Loucy (cell line): ENCODE results near the gene ZNF341.

Source experiments
- H2AFZ ChIP-seq: fragments of 200-600 bp; sonication (generic); 2 replicates; pipeline ENCODE4 v1.6.0; 2016; ENCODE audit warnings: antibody characterized with exemption, mild to moderate bottlenecking, low read length, moderate library complexity
- H3F3A ChIP-seq: fragments of 200-600 bp; 2 replicates; pipeline ENCODE4 v1.6.0; 2016; ENCODE audit warnings: antibody characterized with exemption, low read depth, mild to moderate bottlenecking
- H3K27me3 ChIP-seq: fragments of 200-600 bp; sonication (generic); 2 replicates; pipeline ENCODE4 v1.6.1; 2014; ENCODE audit warnings: low read length, mild to moderate bottlenecking; ENCODE audit not compliant: insufficient read depth, poor library complexity, severe bottlenecking
- H3K36me3 ChIP-seq: fragments of 200-600 bp; sonication (generic); 2 replicates; pipeline ENCODE4 v1.6.1; 2016; ENCODE audit warnings: low read length; ENCODE audit not compliant: insufficient read depth
- H3K4me1 ChIP-seq: fragments of 200-600 bp; sonication (generic); 2 replicates; pipeline ENCODE4 v1.5.1; 2014; ENCODE audit warnings: low read length, mild to moderate bottlenecking; ENCODE audit not compliant: insufficient read depth, poor library complexity, severe bottlenecking
- H3K4me2 ChIP-seq: fragments of 200-600 bp; sonication (generic); 2 replicates; pipeline ENCODE4 v1.6.0; 2014; ENCODE audit warnings: antibody characterized with exemption, low read length, low read depth, mild to moderate bottlenecking; ENCODE audit not compliant: poor library complexity, severe bottlenecking
- H3K4me3 ChIP-seq: fragments of 200-600 bp; sonication (generic); 2 replicates; pipeline ENCODE4 v1.5.1; 2014; ENCODE audit warnings: low read length, mild to moderate bottlenecking, mixed read lengths; ENCODE audit not compliant: poor library complexity, severe bottlenecking
- H3K79me2 ChIP-seq: fragments of 200-600 bp; sonication (generic); 2 replicates; pipeline ENCODE4 v1.6.1; 2014; ENCODE audit warnings: low read length; ENCODE audit not compliant: insufficient read depth
- H3K9ac ChIP-seq: fragments of 200-600 bp; sonication (generic); 2 replicates; pipeline ENCODE4 v1.6.0; 2014; ENCODE audit warnings: mild to moderate bottlenecking, low read depth, low read length, moderate library complexity; ENCODE audit not compliant: poor library complexity, severe bottlenecking
- H3K9me2 ChIP-seq: fragments of 200-600 bp; sonication (generic); replicated peaks from 2 replicates; pipeline ENCODE4 v1.6.1; 2016; ENCODE audit warnings: low read depth, low read length, mixed read lengths
- H3K9me3 ChIP-seq: fragments of 200-600 bp; sonication (generic); 2 replicates; pipeline ENCODE4 v1.6.1; 2014; ENCODE audit warnings: mild to moderate bottlenecking, antibody characterized with exemption, low read length, low read depth; ENCODE audit not compliant: insufficient read depth
- H4K20me1 ChIP-seq: fragments of 200-600 bp; sonication (generic); 2 replicates; pipeline ENCODE4 v1.6.0; 2014; ENCODE audit warnings: antibody characterized with exemption, low read length, mild to moderate bottlenecking; ENCODE audit not compliant: insufficient read depth, poor library complexity, severe bottlenecking
- EZH2phosphoT487 ChIP-seq: fragments of 200-600 bp; IDR thresholded peaks from 2 replicates; pipeline ENCODE4 v1.6.1; 2018; ENCODE audit warnings: antibody characterized with exemption, mild to moderate bottlenecking, moderate library complexity, borderline replicate concordance
- TF ChIP-seq, protein P1 (sequence below): fragments of 200-600 bp; sonication (generic); conservative IDR thresholded peaks from 2 replicates; pipeline ENCODE4 v1.5.1; 2014; ENCODE audit warnings: mild to moderate bottlenecking, antibody characterized with exemption, low read length

The ZNF341 gene

DNA sequence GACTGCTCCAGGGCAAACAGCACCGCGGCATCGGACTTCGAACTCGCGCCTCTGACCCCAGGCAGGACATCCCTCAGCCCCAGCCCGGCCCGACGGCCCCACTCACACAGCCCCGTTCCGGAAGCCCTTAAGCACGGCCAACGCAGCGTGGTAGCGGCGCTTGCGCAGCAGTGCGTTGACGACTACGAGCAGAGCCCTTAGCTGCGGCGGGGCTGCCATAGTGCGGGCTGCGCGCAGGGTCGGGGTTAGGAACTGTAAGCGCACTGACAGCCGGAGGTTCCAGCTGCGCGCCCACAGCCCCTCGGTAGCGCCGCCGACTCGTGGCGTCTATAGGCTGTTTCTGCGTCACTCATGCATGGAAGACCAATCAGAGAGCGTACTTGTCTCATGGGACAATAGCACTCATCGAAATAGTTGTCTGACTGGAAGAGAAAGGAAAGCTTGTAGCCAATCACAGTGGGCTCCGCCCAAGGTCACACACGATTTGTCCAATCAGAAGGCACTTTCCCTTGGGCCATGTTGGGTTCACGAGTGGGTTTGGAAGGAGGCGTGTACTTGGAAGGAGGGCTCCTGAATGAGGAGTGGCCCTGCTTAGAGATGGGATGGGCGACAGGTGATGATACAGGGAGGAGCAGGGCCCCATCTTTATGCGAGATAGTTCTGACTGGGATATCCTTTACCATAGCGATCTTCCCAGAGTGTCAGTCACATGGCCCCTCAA is 11.6 kb upstream of the ZNF341 start, which contains the start of gene PXMP4:
Gene PXMP4, minus strand, starts transcription at position 322 of the 721 bp plus-strand sequence. Its CDS starts 103 bp downstream, at position 219.
- Histone ChIP-seq H2AFZ (peak within 1 kb of the TSS; percentile 97), H3F3A (no peaks in the 10 kb centered on the region), H3K4me3 (peak within 1 kb of the TSS; percentile 91), H3K9ac (peak within 1 kb of the TSS; percentile 84), H3K4me2 (peak within 1 kb of the TSS; percentile 94), H3K9me3 (no peaks in the 10 kb centered on the region), H3K9me2 (no peaks in the 10 kb centered on the region), H3K36me3 (no peaks in the 10 kb centered on the region), H3K79me2 (peaks cover 25% of the 10 kb centered on the region), H4K20me1 (no peaks in the 10 kb centered on the region), H3K27me3 (no peaks in the 10 kb centered on the region), H3K4me1 (peaks cover 14% of the 10 kb centered on the region)
- TF ChIP-seq, protein P1, sequence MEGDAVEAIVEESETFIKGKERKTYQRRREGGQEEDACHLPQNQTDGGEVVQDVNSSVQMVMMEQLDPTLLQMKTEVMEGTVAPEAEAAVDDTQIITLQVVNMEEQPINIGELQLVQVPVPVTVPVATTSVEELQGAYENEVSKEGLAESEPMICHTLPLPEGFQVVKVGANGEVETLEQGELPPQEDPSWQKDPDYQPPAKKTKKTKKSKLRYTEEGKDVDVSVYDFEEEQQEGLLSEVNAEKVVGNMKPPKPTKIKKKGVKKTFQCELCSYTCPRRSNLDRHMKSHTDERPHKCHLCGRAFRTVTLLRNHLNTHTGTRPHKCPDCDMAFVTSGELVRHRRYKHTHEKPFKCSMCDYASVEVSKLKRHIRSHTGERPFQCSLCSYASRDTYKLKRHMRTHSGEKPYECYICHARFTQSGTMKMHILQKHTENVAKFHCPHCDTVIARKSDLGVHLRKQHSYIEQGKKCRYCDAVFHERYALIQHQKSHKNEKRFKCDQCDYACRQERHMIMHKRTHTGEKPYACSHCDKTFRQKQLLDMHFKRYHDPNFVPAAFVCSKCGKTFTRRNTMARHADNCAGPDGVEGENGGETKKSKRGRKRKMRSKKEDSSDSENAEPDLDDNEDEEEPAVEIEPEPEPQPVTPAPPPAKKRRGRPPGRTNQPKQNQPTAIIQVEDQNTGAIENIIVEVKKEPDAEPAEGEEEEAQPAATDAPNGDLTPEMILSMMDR: no peak
- no peak for TF ChIP-seq EZH2phosphoT487

DNA sequence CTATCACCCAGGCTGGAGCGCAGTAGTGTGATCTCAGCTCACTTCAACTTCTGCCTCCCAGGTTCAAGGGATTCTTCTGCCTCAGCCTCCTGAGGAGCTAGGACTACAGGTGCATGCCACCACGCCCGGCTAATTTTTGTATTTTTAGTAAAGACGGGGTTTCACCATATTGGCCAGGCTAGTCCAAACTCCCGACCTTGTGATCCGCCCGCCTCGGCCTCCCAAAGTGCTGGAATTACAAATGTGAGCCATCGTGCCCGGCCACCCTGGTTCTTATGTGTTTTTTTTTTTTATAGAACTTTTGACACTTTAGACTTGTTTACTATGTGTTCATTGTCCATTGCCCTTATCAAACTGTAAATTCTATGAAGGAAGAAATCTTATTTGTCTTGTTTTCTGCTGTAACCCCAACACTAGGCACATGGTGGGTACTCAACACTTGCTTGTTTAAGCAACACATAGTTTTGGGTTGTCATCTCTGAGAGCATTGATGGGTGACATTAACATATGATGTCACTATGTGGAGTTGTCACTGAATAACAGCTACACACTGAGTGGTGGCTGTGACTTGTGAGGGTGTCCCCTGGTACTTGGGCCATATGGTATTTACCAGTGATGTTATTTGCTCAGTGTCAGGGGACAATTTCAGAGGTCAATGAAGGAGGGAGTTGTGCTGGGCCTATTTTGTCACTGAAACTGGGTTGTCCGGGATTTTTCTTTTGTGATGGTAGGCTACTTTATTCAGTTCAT is 10.2 kb upstream of the ZNF341 start:
- Histone ChIP-seq H3K4me3 (no peak overlapping the region), H3K36me3 (no peaks in the 10 kb centered on the region), H3F3A (no peaks in the 10 kb centered on the region), H3K9ac (no peak overlapping the region), H3K79me2 (peaks cover 23% of the 10 kb centered on the region), H3K9me3 (no peaks in the 10 kb centered on the region), H3K4me1 (peaks cover 12% of the 10 kb centered on the region), H3K27me3 (no peaks in the 10 kb centered on the region), H3K9me2 (no peaks in the 10 kb centered on the region), H2AFZ (no peak overlapping the region), H4K20me1 (no peaks in the 10 kb centered on the region), H3K4me2 (no peak overlapping the region)
- no peak for TF ChIP-seq EZH2phosphoT487
- TF ChIP-seq, protein P1: no peak

DNA sequence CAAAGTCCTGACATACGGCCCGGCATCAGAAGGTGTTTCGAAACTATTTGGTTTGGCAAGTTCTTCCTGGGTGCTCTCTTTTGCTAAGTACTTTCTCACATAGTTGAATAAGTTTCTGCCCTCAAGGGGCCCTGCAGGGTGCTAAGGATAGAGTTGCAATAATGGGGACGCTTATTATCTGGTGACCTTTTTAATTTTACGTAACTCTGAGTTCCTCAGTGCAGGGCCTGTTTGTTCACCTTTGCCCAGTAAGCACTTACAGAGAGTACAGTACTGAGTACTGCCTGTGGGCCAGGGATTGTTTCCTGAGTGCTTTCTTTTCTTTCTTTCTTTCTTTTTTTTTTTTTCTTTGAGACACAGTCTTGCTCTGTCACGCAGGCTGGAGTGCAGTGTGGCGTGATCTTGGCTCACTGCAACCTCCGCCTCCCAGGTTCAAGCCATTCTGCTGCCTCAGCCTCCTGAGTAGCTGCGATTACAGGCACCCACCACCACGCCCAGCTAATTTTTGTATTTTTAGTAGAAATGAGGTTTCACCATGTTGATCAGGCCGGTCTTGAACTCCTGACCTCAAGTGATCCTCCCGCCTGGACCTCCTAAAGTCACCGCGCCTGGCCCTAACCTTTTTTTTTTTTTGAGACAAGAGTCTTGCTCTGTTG is 7.2 kb upstream of the ZNF341 start:
- no peaks in the 10 kb centered on the region for H3K27me3 ChIP-seq
- no peak overlapping the region for H3K4me2 ChIP-seq
- TF ChIP-seq, protein P1: no peak
- no peak for TF ChIP-seq EZH2phosphoT487
- H3K36me3 ChIP-seq: no peaks in the 10 kb centered on the region
- no peak overlapping the region for H3K9ac ChIP-seq
- no peaks in the 10 kb centered on the region for H3K4me1 ChIP-seq
- H4K20me1 ChIP-seq: no peaks in the 10 kb centered on the region
- no peaks in the 10 kb centered on the region for H3F3A ChIP-seq
- H2AFZ ChIP-seq: no peak overlapping the region
- peaks cover 4% of the 10 kb centered on the region; the same call in 1 of the 2 replicates for H3K79me2 ChIP-seq
- no peaks in the 10 kb centered on the region for H3K9me2 ChIP-seq
- no peak overlapping the region for H3K4me3 ChIP-seq
- H3K9me3 ChIP-seq: no peaks in the 10 kb centered on the region
